ENCODE measurements around the gene FGD6. TPM values are rescaled to one million over a fixed set of nuclear protein-coding genes. Genes with fewer than 3 reads are reported as not detected.

Gene FGD6
- total RNA-seq, 1 experiment from 2014 or later: 28.3 TPM

DNA sequence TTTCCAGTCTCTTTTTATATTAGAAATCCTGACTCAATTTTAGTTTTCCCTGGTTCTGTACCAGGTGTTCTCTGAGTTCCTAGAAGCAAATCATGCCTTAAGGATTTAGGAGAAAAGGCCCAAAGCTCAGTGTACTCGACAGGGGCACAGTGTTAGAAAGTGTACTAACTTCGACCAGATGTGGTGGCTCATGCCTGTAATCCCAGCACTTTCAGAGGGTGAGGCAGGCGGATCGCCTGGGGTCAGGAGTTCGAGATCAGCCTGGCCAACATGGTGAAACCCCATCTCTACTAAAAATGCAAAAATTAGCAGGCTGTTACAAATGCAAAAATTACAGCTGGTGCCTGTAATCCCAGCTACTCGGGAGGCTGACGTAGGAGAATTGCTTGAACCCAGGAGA, 12.4 kb upstream of the FGD6 start:
- no peak overlapping the region for H3K27ac ChIP-seq (ENCODE audit: low read length)
- POLR2A ChIA-PET: interaction anchor here (0.5 kb wide), 1 partner anchor 30 kb away, joined by 7 read pairs; no protein-coding TSS in a partner anchor

DNA sequence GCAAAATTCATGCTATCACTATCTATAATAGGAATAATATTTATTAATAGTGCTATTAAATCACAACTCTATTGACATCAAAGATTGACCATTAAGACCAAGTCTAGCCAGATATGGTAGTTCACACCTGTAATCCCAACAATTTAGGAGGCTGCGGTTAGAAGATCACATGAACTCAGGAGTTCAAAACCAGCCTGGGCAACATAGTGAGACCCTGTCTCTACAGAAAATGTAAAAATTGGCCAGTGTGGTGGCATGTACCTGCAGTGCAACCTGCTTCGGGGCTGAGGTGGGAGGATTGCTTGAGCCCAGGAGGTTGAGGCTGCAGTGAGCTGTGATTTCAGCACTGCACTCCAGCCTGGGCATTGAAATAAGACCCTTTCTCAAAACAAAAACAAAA, 11.3 kb upstream of the FGD6 start:
- H3K27me3 ChIP-seq (ENCODE audit: control insufficient read depth, insufficient read depth, low read length): no peaks in the 10 kb centered on the region
- POLR2A ChIA-PET: interaction anchor here (0.6 kb wide), 1 partner anchor 22 kb away, joined by 5 read pairs; no protein-coding TSS in a partner anchor
- ATAC-seq: no peak
- no peak overlapping the region for H3K27ac ChIP-seq (ENCODE audit: low read length)
- H3K9me3 ChIP-seq (ENCODE audit: control insufficient read depth, insufficient read depth, low read depth, low read length): no peaks in the 10 kb centered on the region
- no peak overlapping the region for H3K4me3 ChIP-seq (ENCODE audit: low read depth in 2 of 2, low read length in 2 of 2)
- H3K4me1 ChIP-seq (ENCODE audit: control insufficient read depth, insufficient read depth, low read length): peaks cover 11% of the 10 kb centered on the region
- H3K36me3 ChIP-seq (ENCODE audit: control insufficient read depth, insufficient read depth, low read length): no peaks in the 10 kb centered on the region
- CTCF ChIA-PET: no interaction called here
- intact Hi-C loops (cut with micrococcal nuclease; ENCODE audit: unreplicated experiment): no loop called here
- TF ChIP-seq, protein P1, sequence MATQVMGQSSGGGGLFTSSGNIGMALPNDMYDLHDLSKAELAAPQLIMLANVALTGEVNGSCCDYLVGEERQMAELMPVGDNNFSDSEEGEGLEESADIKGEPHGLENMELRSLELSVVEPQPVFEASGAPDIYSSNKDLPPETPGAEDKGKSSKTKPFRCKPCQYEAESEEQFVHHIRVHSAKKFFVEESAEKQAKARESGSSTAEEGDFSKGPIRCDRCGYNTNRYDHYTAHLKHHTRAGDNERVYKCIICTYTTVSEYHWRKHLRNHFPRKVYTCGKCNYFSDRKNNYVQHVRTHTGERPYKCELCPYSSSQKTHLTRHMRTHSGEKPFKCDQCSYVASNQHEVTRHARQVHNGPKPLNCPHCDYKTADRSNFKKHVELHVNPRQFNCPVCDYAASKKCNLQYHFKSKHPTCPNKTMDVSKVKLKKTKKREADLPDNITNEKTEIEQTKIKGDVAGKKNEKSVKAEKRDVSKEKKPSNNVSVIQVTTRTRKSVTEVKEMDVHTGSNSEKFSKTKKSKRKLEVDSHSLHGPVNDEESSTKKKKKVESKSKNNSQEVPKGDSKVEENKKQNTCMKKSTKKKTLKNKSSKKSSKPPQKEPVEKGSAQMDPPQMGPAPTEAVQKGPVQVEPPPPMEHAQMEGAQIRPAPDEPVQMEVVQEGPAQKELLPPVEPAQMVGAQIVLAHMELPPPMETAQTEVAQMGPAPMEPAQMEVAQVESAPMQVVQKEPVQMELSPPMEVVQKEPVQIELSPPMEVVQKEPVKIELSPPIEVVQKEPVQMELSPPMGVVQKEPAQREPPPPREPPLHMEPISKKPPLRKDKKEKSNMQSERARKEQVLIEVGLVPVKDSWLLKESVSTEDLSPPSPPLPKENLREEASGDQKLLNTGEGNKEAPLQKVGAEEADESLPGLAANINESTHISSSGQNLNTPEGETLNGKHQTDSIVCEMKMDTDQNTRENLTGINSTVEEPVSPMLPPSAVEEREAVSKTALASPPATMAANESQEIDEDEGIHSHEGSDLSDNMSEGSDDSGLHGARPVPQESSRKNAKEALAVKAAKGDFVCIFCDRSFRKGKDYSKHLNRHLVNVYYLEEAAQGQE (IDR thresholded peaks at IDR 0.05; ENCODE audit: insufficient read depth in 1 of 2, low read depth in 2 of 2, low read length in 1 of 2): no peak
- TF ChIP-seq, protein P2, sequence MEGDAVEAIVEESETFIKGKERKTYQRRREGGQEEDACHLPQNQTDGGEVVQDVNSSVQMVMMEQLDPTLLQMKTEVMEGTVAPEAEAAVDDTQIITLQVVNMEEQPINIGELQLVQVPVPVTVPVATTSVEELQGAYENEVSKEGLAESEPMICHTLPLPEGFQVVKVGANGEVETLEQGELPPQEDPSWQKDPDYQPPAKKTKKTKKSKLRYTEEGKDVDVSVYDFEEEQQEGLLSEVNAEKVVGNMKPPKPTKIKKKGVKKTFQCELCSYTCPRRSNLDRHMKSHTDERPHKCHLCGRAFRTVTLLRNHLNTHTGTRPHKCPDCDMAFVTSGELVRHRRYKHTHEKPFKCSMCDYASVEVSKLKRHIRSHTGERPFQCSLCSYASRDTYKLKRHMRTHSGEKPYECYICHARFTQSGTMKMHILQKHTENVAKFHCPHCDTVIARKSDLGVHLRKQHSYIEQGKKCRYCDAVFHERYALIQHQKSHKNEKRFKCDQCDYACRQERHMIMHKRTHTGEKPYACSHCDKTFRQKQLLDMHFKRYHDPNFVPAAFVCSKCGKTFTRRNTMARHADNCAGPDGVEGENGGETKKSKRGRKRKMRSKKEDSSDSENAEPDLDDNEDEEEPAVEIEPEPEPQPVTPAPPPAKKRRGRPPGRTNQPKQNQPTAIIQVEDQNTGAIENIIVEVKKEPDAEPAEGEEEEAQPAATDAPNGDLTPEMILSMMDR (IDR thresholded peaks at IDR 0.05): no peak
- TF ChIP-seq SIN3A (IDR thresholded peaks at IDR 0.05; ENCODE audit: borderline replicate concordance, insufficient read depth, low read depth, low read length): no peak
- no peak for TF ChIP-seq POLR2AphosphoS5 (IDR thresholded peaks at IDR 0.05; ENCODE audit: low read depth, low read length)
- TF ChIP-seq TCF7L2 (IDR thresholded peaks at IDR 0.05; ENCODE audit: low read depth, low read length): no peak
- no peak for DNase-seq (ENCODE audit: low read depth, low spot score)
- in situ Hi-C loops (cut with HindIII; ENCODE audit: low pct_unique_long_range_greater_than_20kb, low sequenced_read_pairs): no loop called here
- no TSS peak for BruUV-seq (replicated peaks)

More for the DNA sequence above, 12.4 kb upstream of the FGD6 start:
- CTCF ChIA-PET: no interaction called here
- Histone ChIP-seq H3K4me3 (ENCODE audit: low read depth in 2 of 2, low read length in 2 of 2) (no peak overlapping the region), H3K4me1 (ENCODE audit: control insufficient read depth, insufficient read depth, low read length) (peaks cover 11% of the 10 kb centered on the region), H3K9me3 (ENCODE audit: control insufficient read depth, insufficient read depth, low read depth, low read length) (no peaks in the 10 kb centered on the region), H3K36me3 (ENCODE audit: control insufficient read depth, insufficient read depth, low read length) (no peaks in the 10 kb centered on the region), H3K27me3 (ENCODE audit: control insufficient read depth, insufficient read depth, low read length) (no peaks in the 10 kb centered on the region)
- no peak for ATAC-seq
- no peak for DNase-seq (ENCODE audit: low read depth, low spot score)
- intact Hi-C loops (cut with micrococcal nuclease; ENCODE audit: unreplicated experiment) (no loop called here), in situ Hi-C loops (cut with HindIII; ENCODE audit: low pct_unique_long_range_greater_than_20kb, low sequenced_read_pairs) (no loop called here)
- BruUV-seq (replicated peaks): no TSS peak
- TF ChIP-seq, protein P2 (IDR thresholded peaks at IDR 0.05): no peak
- no peak for TF ChIP-seq TCF7L2 (IDR thresholded peaks at IDR 0.05; ENCODE audit: low read depth, low read length)
- TF ChIP-seq, protein P1 (IDR thresholded peaks at IDR 0.05; ENCODE audit: insufficient read depth in 1 of 2, low read depth in 2 of 2, low read length in 1 of 2): no peak
- TF ChIP-seq POLR2AphosphoS5 (IDR thresholded peaks at IDR 0.05; ENCODE audit: low read depth, low read length): no peak
- no peak for TF ChIP-seq SIN3A (IDR thresholded peaks at IDR 0.05; ENCODE audit: borderline replicate concordance, insufficient read depth, low read depth, low read length)

Data from Panc1 (cell line).